Endometrial microvascular endothelial cells (primary cell): ENCODE measurements around the gene PRUNE2. TPM values are rescaled to one million over a fixed set of nuclear protein-coding genes. Genes with fewer than 3 reads are reported as not detected.

Experiments used
- in situ Hi-C: cut with HindIII; loops from 2 replicates; pipeline ENCODE4 v1.10.0; 2017; ENCODE audit warnings: low sequenced_read_pairs, low pct_unique_long_range_greater_than_20kb; ENCODE audit errors: inconsistent ontology term
- total RNA-seq: library from RNA; depleted of rRNA; stranded (reverse); fragments of >200 nt; gene quantifications from one replicate; pipeline ENCODE4 v1.2.3, GENCODE V29; 2015; ENCODE audit errors: inconsistent ontology term

Gene PRUNE2
- total RNA-seq, 1 donor from 2014 or later = 10.8 TPM

- in situ Hi-C loops = loop anchor here (25.0 kb wide), 1 partner anchor 256 kb away; the partner anchor contains the start of gene GCNT1
Observed at GRCh38 chr9:76718166-76718565, 187.7 kb downstream of the PRUNE2 start.

- in situ Hi-C loops = loop anchor here (25.0 kb wide), 1 partner anchor 255 kb away; the partner anchor contains the start of gene GCNT1
Observed at GRCh38 chr9:76717613-76718012, 188.3 kb downstream of the PRUNE2 start.

- in situ Hi-C loops = loop anchor here (25.0 kb wide), 1 partner anchor 255 kb away; the partner anchor contains the start of gene GCNT1
Observed at GRCh38 chr9:76717176-76717575, 188.7 kb downstream of the PRUNE2 start.

- in situ Hi-C loops = loop anchor here (25.0 kb wide), 1 partner anchor 254 kb away; the partner anchor contains the start of gene GCNT1
Observed at GRCh38 chr9:76716085-76716672, 189.7 kb downstream of the PRUNE2 start.

GRCh38 chr9:76713381-76713780 is 192.5 kb downstream of the PRUNE2 start:
- in situ Hi-C loops = loop anchor here (25.0 kb wide), 1 partner anchor 251 kb away; the partner anchor contains the start of gene GCNT1

- in situ Hi-C loops = loop anchor here (25.0 kb wide), 1 partner anchor 247 kb away; the partner anchor contains the start of gene GCNT1
Observed at GRCh38 chr9:76709020-76709419, 196.9 kb downstream of the PRUNE2 start.

GRCh38 chr9:76707510-76707909 is 198.4 kb downstream of the PRUNE2 start:
- in situ Hi-C loops = loop anchor here (25.0 kb wide), 1 partner anchor 245 kb away; the partner anchor contains the start of gene GCNT1

GRCh38 chr9:76704593-76705204 is 201.2 kb downstream of the PRUNE2 start:
- in situ Hi-C loops = loop anchor here (25.0 kb wide), 1 partner anchor 242 kb away; the partner anchor contains the start of gene GCNT1

GRCh38 chr9:76703270-76703669 is 202.6 kb downstream of the PRUNE2 start:
- in situ Hi-C loops = loop anchor here (25.0 kb wide), 1 partner anchor 241 kb away; the partner anchor contains the start of gene GCNT1

GRCh38 chr9:76701441-76702039 is 204.4 kb downstream of the PRUNE2 start:
- in situ Hi-C loops = loop anchor here (25.0 kb wide), 1 partner anchor 239 kb away; the partner anchor contains the start of gene GCNT1

GRCh38 chr9:76700916-76701315 is 205.0 kb downstream of the PRUNE2 start:
- in situ Hi-C loops = loop anchor here (25.0 kb wide), 1 partner anchor 239 kb away; the partner anchor contains the start of gene GCNT1

GRCh38 chr9:76699971-76700370 is 205.9 kb downstream of the PRUNE2 start:
- in situ Hi-C loops = loop anchor here (25.0 kb wide), 1 partner anchor 238 kb away; the partner anchor contains the start of gene GCNT1

GRCh38 chr9:76697554-76697953 is 208.4 kb downstream of the PRUNE2 start:
- in situ Hi-C loops = no loop called here

GRCh38 chr9:76697081-76697480 is 208.8 kb downstream of the PRUNE2 start:
- in situ Hi-C loops = no loop called here

GRCh38 chr9:76693912-76694311 is 212.0 kb downstream of the PRUNE2 start:
- in situ Hi-C loops = no loop called here

- in situ Hi-C loops = no loop called here
Observed at GRCh38 chr9:76692458-76693129, 213.3 kb downstream of the PRUNE2 start.

- in situ Hi-C loops = no loop called here
Observed at GRCh38 chr9:76691517-76692313, 214.2 kb downstream of the PRUNE2 start.

GRCh38 chr9:76690973-76691370 is 214.9 kb downstream of the PRUNE2 start:
- in situ Hi-C loops = no loop called here
